K562 (cell line): ENCODE measurements around the gene CNPY2. TPM values are rescaled to one million over a fixed set of nuclear protein-coding genes. Genes with fewer than 3 reads are reported as not detected.

Source experiments
- BRD4 ChIP-seq: fragments of 200-600 bp; sonication (generic); IDR thresholded peaks from 2 replicates; pipeline ENCODE4 v1.6.1; 2017; ENCODE audit warnings: inconsistent platforms
- CEBPB ChIP-seq: fragments of 450-650 bp; IDR thresholded peaks from 2 replicates; pipeline ENCODE4 v1.6.1; 2016; ENCODE audit warnings: missing genetic modification characterization, missing compliant biosample characterization
- FOS ChIP-seq: IDR thresholded peaks from 3 replicates; pipeline ENCODE4 v1.6.1; 2011; ENCODE audit not compliant: insufficient read length; ENCODE audit errors: extremely low read depth
- HEY1 ChIP-seq: fragments of 250-450 bp; sonication (Bioruptor Pico); IDR thresholded peaks from 2 replicates; pipeline ENCODE4 v1.5.0; 2020; ENCODE audit warnings: mild to moderate bottlenecking, moderate library complexity, borderline replicate concordance
- HNRNPK ChIP-seq: fragments of 200-400 bp; formaldehyde crosslinking; IDR thresholded peaks from one replicate; pipeline ENCODE4 v1.6.1; 2018; ENCODE audit warnings: mild to moderate bottlenecking, low read depth, low read length; ENCODE audit not compliant: poor library complexity, severe bottlenecking
- JUNB ChIP-seq: fragments of 450-650 bp; formaldehyde crosslinking; conservative IDR thresholded peaks from 2 replicates; pipeline ENCODE4 v1.4.0; 2020; ENCODE audit warnings: mild to moderate bottlenecking
- KDM5B ChIP-seq: fragments of 200-600 bp; sonication (generic); IDR thresholded peaks from 2 replicates; pipeline ENCODE4 v1.6.1; 2012; ENCODE audit warnings: low read depth, mild to moderate bottlenecking, moderate library complexity, low read length, control low read depth, inconsistent platforms; ENCODE audit not compliant: insufficient replicate concordance
- LCOR ChIP-seq: sonication (generic); formaldehyde crosslinking; IDR thresholded peaks from 2 replicates; pipeline ENCODE4 v1.8.0; 2022; ENCODE audit warnings: mild to moderate bottlenecking, missing genetic modification reagents
- MYNN ChIP-seq, 2 experiments: sonication (generic); formaldehyde crosslinking in 1 of 2; IDR thresholded peaks; 2 replicates each; pipeline versions ENCODE4 v1.5.0 to v1.6.1; 2016 to 2020; ENCODE audit warnings: antibody characterized with exemption in 1 of 2, missing genetic modification reagents in 1 of 2
- NFYB ChIP-seq: IDR thresholded peaks from 2 replicates; pipeline ENCODE4 v1.6.1; 2011; ENCODE audit warnings: mild to moderate bottlenecking, moderate library complexity; ENCODE audit not compliant: insufficient read length; ENCODE audit errors: extremely low read depth
- OTX1 ChIP-seq: fragments of 450-650 bp; formaldehyde crosslinking; IDR thresholded peaks from 2 replicates; pipeline ENCODE4 v1.4.0; 2022; ENCODE audit warnings: mild to moderate bottlenecking
- PHF8 ChIP-seq: fragments of 200-600 bp; sonication (generic); IDR thresholded peaks from 2 replicates; pipeline ENCODE4 v1.6.1; 2012; ENCODE audit warnings: mixed run types, mild to moderate bottlenecking, inconsistent platforms, low read length, moderate library complexity, borderline replicate concordance
- POLR2B ChIP-seq: fragments of 450-650 bp; IDR thresholded peaks from 2 replicates; pipeline ENCODE4 v1.6.1; 2018; ENCODE audit warnings: low read depth; ENCODE audit not compliant: partially characterized antibody
- RB1 ChIP-seq: fragments of 450-650 bp; IDR thresholded peaks from 2 replicates; pipeline ENCODE4 v1.6.1; 2017; ENCODE audit warnings: low read depth, mild to moderate bottlenecking
- RFX7 ChIP-seq: fragments of 250-450 bp; sonication (Bioruptor Pico); IDR thresholded peaks from 2 replicates; pipeline ENCODE4 v1.5.1; 2021; ENCODE audit warnings: mild to moderate bottlenecking
- SAP30 ChIP-seq: fragments of 200-600 bp; sonication (generic); IDR thresholded peaks from 2 replicates; pipeline ENCODE4 v1.6.1; 2012; ENCODE audit warnings: borderline replicate concordance, low read depth, mild to moderate bottlenecking, moderate library complexity, low read length, control low read depth, inconsistent platforms; ENCODE audit not compliant: insufficient read depth, poor library complexity, severe bottlenecking
- SRF ChIP-seq, 2 experiments: fragments of 250-450, 450-650 bp in 1 of 2; sonication (Bioruptor Pico) in 1 of 2; sonication (generic) in 1 of 2; formaldehyde crosslinking; IDR thresholded peaks; 2 replicates each; pipeline versions ENCODE4 v1.5.0 to v1.5.1; 2020 to 2022; ENCODE audit warnings: mild to moderate bottlenecking in 1 of 2, missing genetic modification reagents in 1 of 2
- TEAD2 ChIP-seq: fragments of 450-650 bp; IDR thresholded peaks from 2 replicates; pipeline ENCODE4 v1.6.1; 2016; ENCODE audit warnings: missing genetic modification characterization, control low read depth, missing compliant biosample characterization
- ZFPM2 ChIP-seq: fragments of 250-450 bp; sonication (Bioruptor Pico); IDR thresholded peaks from 2 replicates; pipeline ENCODE4 v1.5.1; 2022; ENCODE audit warnings: mild to moderate bottlenecking
- ZFX ChIP-seq: sonication (generic); formaldehyde crosslinking; IDR thresholded peaks from 2 replicates; pipeline ENCODE4 v1.8.0; 2022; ENCODE audit warnings: mild to moderate bottlenecking, missing genetic modification reagents, moderate library complexity
- ZNF408 ChIP-seq: fragments of 250-450 bp; sonication (Bioruptor Pico); IDR thresholded peaks from 2 replicates; pipeline ENCODE4 v1.4.0; 2020; ENCODE audit warnings: low read depth, mild to moderate bottlenecking, moderate library complexity
- ZNF778 ChIP-seq: fragments of 450-650 bp; formaldehyde crosslinking; IDR thresholded peaks from 2 replicates; pipeline ENCODE4 v1.4.0; 2020; ENCODE audit warnings: mild to moderate bottlenecking, moderate library complexity
- ZNF79 ChIP-seq: fragments of 250-450 bp; sonication (Bioruptor Pico); IDR thresholded peaks from 2 replicates; pipeline ENCODE4 v1.4.0; 2020; ENCODE audit warnings: low read depth, mild to moderate bottlenecking, moderate library complexity
- polyA plus RNA-seq, 8 experiments: library from polyadenylated mRNA; depleted of rRNA in 4 of 8; stranded (reverse) in 5 of 8; unstranded in 3 of 8; fragments of >200 nt; fragmentation: Nextera tagmentation in 2 of 8; fragmentation: Illumina TruSeq in 1 of 8; extraction: Ambion mirVana in 2 of 8; extraction: Trizol in 1 of 8; gene quantifications; 2 replicates each; pipeline versions ENCODE4 v1.2.1 to v1.2.3, GENCODE V29; 2011 to 2014; ENCODE audit warnings: inconsistent platforms in 1 of 8, missing spikeins in 1 of 8
- total RNA-seq, 7 experiments: library from RNA; depleted of rRNA in 6 of 7; stranded (reverse); fragments of >200 nt in 6 of 7; fragmentation: Illumina TruSeq in 2 of 7; extraction: Trizol in 2 of 7; gene quantifications; 2 replicates each; pipeline versions ENCODE4 v1.2.1 to v1.2.3, GENCODE V29; 2011 to 2021; ENCODE audit warnings: low replicate concordance in 1 of 7
- TF ChIP-seq, protein P1 (sequence below), 2 experiments: IDR thresholded peaks; 2 replicates each; pipeline ENCODE4 v1.6.1; 2012; ENCODE audit warnings: improper control_type of control experiment in 2 of 2, low read depth in 2 of 2, low read length in 2 of 2, borderline replicate concordance in 1 of 2
- TF ChIP-seq, protein P2 (sequence below), 2 experiments: fragments of 450-650 bp; IDR thresholded peaks; 2 replicates each; pipeline ENCODE4 v1.6.1; 2016
- TF ChIP-seq, protein P3 (sequence below): fragments of 250-450 bp; sonication (Bioruptor Pico); IDR thresholded peaks from 2 replicates; pipeline ENCODE4 v1.6.1; 2021; ENCODE audit warnings: mild to moderate bottlenecking

The CNPY2 gene
- total and polyA plus RNA-seq, 9 of the 15 experiments (the other 6 are each of a cell fraction or from before 2014, with no cell fraction given) = 33.8 to 190 (median 138) TPM

GRCh38 chr12:56333197-56333678, 17.4 kb upstream of the CNPY2 start (continued):
- no peak for TF ChIP-seq RB1
- TF ChIP-seq KDM5B = peak; percentile 33
- TF ChIP-seq JUNB = no peak
- no peak for TF ChIP-seq SAP30
- TF ChIP-seq, protein P1, sequence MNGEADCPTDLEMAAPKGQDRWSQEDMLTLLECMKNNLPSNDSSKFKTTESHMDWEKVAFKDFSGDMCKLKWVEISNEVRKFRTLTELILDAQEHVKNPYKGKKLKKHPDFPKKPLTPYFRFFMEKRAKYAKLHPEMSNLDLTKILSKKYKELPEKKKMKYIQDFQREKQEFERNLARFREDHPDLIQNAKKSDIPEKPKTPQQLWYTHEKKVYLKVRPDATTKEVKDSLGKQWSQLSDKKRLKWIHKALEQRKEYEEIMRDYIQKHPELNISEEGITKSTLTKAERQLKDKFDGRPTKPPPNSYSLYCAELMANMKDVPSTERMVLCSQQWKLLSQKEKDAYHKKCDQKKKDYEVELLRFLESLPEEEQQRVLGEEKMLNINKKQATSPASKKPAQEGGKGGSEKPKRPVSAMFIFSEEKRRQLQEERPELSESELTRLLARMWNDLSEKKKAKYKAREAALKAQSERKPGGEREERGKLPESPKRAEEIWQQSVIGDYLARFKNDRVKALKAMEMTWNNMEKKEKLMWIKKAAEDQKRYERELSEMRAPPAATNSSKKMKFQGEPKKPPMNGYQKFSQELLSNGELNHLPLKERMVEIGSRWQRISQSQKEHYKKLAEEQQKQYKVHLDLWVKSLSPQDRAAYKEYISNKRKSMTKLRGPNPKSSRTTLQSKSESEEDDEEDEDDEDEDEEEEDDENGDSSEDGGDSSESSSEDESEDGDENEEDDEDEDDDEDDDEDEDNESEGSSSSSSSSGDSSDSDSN (IDR thresholded peaks at IDR 0.05; ENCODE audit: borderline replicate concordance in 1 of 2, low read depth in 2 of 2, low read length in 2 of 2) = no peak
- TF ChIP-seq SRF (CRISPR knock-in tag; IDR thresholded peaks at IDR 0.05) = no peak
- TF ChIP-seq BRD4 = peak; percentile 70
- no peak for TF ChIP-seq RFX7 (CRISPR knock-in tag)
- TF ChIP-seq ZNF778 (CRISPR knock-in tag) = no peak
- no peak for TF ChIP-seq FOS
- TF ChIP-seq, protein P2, sequence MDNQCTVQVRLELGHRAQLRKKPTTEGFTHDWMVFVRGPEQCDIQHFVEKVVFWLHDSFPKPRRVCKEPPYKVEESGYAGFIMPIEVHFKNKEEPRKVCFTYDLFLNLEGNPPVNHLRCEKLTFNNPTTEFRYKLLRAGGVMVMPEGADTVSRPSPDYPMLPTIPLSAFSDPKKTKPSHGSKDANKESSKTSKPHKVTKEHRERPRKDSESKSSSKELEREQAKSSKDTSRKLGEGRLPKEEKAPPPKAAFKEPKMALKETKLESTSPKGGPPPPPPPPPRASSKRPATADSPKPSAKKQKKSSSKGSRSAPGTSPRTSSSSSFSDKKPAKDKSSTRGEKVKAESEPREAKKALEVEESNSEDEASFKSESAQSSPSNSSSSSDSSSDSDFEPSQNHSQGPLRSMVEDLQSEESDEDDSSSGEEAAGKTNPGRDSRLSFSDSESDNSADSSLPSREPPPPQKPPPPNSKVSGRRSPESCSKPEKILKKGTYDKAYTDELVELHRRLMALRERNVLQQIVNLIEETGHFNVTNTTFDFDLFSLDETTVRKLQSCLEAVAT (IDR thresholded peaks at IDR 0.05) = peak in 1 of 2 experiments; percentile 70; a peak in 1 of 4 replicates
- no peak for TF ChIP-seq HNRNPK
- TF ChIP-seq PHF8 = peak; percentile 16; the same call in 1 of the 2 replicates
- TF ChIP-seq MYNN (IDR thresholded peaks at IDR 0.05) = no peak
- no peak for TF ChIP-seq MYNN (CRISPR knock-in tag; IDR thresholded peaks at IDR 0.05)
- TF ChIP-seq ZNF79 (CRISPR knock-in tag) = no peak
- no peak for TF ChIP-seq CEBPB
- no peak for TF ChIP-seq LCOR
- TF ChIP-seq, protein P3, sequence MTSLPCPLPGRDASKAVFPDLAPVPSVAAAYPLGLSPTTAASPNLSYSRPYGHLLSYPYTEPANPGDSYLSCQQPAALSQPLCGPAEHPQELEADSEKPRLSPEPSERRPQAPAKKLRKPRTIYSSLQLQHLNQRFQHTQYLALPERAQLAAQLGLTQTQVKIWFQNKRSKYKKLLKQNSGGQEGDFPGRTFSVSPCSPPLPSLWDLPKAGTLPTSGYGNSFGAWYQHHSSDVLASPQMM = no peak
- TF ChIP-seq HEY1 = no peak
- peak; percentile 70 for TF ChIP-seq ZFX (CRISPR knock-in tag)
- TF ChIP-seq OTX1 (CRISPR knock-in tag) = no peak
- TF ChIP-seq NFYB = no peak
- TF ChIP-seq TEAD2 (tag) = no peak
- TF ChIP-seq ZFPM2 (CRISPR knock-in tag) = no peak
- peak; percentile 75 for TF ChIP-seq POLR2B
- TF ChIP-seq ZNF408 (CRISPR knock-in tag) = no peak
